Measurements from ENCODE around the gene SPATA31A5.
"Not testable (repeated sequence)": the region's sequence is repeated elsewhere in the genome, so short reads cannot be mapped to it uniquely, and the experiment has no call there.

SPATA31A5 gene

GRCh38 chr9:60914107-60914506 lies at the start of gene SPATA31A5:
Gene SPATA31A5 (plus strand): TSS chr9:60914407. CDS start chr9:60914436, 29 bp downstream.
- not testable (repeated sequence) for H3K27ac ChIP-seq (ENCODE audit: low read depth, low read length); H3K27me3 ChIP-seq (ENCODE audit: control insufficient read depth, insufficient read depth, low read length); H3K4me3 ChIP-seq (ENCODE audit: low read depth, low read length); H3K4me1 ChIP-seq (ENCODE audit: control insufficient read depth, insufficient read depth, low read length); H3K9me3 ChIP-seq (ENCODE audit: control insufficient read depth, insufficient read depth, low read length); H3K9ac ChIP-seq (ENCODE audit: low read depth, low read length); H3K36me3 ChIP-seq (ENCODE audit: control insufficient read depth, insufficient read depth, low read length)

GRCh38 chr9:60962990-60963350 lies 48.8 kb downstream of the SPATA31A5 start:
- not testable (repeated sequence) for H3K4me1 ChIP-seq (ENCODE audit: control insufficient read depth, insufficient read depth, low read length); H3K27ac ChIP-seq (ENCODE audit: low read depth, low read length); H3K9ac ChIP-seq (ENCODE audit: low read depth, low read length)

GRCh38 chr9:60966382-60966781 lies 52.2 kb downstream of the SPATA31A5 start:
- not testable (repeated sequence) for H3K9ac ChIP-seq (ENCODE audit: low read depth, low read length); H3K27me3 ChIP-seq (ENCODE audit: control insufficient read depth, insufficient read depth, low read length); H3K4me1 ChIP-seq (ENCODE audit: control insufficient read depth, insufficient read depth, low read length); H3K4me3 ChIP-seq (ENCODE audit: low read depth, low read length); H3K9me3 ChIP-seq (ENCODE audit: control insufficient read depth, insufficient read depth, low read length); H3K27ac ChIP-seq (ENCODE audit: low read depth, low read length); H3K36me3 ChIP-seq (ENCODE audit: control insufficient read depth, insufficient read depth, low read length)

More at GRCh38 chr9:60962990-60963350, 48.8 kb downstream of the SPATA31A5 start:
- not testable (repeated sequence) for H3K9me3 ChIP-seq (ENCODE audit: control insufficient read depth, insufficient read depth, low read length); H3K36me3 ChIP-seq (ENCODE audit: control insufficient read depth, insufficient read depth, low read length); H3K4me3 ChIP-seq (ENCODE audit: low read depth, low read length); H3K27me3 ChIP-seq (ENCODE audit: control insufficient read depth, insufficient read depth, low read length)

Data from HUES48 (cell line).